Upper lobe of right lung (tissue), 1 donor: ENCODE data around the gene CPNE1. TPM values are rescaled to one million over a fixed set of nuclear protein-coding genes. Genes with fewer than 3 reads are reported as not detected.

Source experiments
- ATAC-seq: fragments of 200-7000 bp; cut with Tn5 transposase; one replicate; pipeline ENCODE4 v1.9.1; 2020; ENCODE audit warnings: mild to moderate bottlenecking, moderate library complexity
- DNase-seq: peaks from one replicate; pipeline ENCODE4 v3.0.0-alpha.2; 2020
- H3K27ac ChIP-seq: fragments of 200-600 bp; one replicate; pipeline ENCODE4 v1.8.0; 2022
- H3K27me3 ChIP-seq: fragments of 200-600 bp; one replicate; pipeline ENCODE4 v1.8.0; 2022; ENCODE audit warnings: mild to moderate bottlenecking
- H3K36me3 ChIP-seq: fragments of 200-600 bp; one replicate; pipeline ENCODE4 v1.8.0; 2022
- H3K4me1 ChIP-seq: fragments of 200-600 bp; one replicate; pipeline ENCODE4 v1.8.0; 2022
- H3K4me3 ChIP-seq: fragments of 200-600 bp; one replicate; pipeline ENCODE4 v1.8.0; 2022; ENCODE audit warnings: mild to moderate bottlenecking
- H3K9me3 ChIP-seq: fragments of 200-600 bp; one replicate; pipeline ENCODE4 v1.8.0; 2022
- CTCF ChIP-seq: fragments of 200-600 bp; IDR thresholded peaks from one replicate; pipeline ENCODE4 v1.8.0; 2022; ENCODE audit warnings: antibody characterized with exemption
- intact Hi-C: fragments of 100-400 bp; cut with DNase I; formaldehyde crosslinking; loops from one replicate; pipeline ENCODE4 v1.11.0; 2022
- total RNA-seq: library from RNA; stranded (reverse); fragmentation: NEBNext Ultra II Directional; extraction: Animal tissue kit (Norgen Biotek cat#: 25700); gene quantifications from one replicate; pipeline ENCODE4 v1.2.1, GENCODE V29; 2021
- donor health status: DM: no; HTN: yes; CAD: no; lungs with severe emphysema.

The CPNE1 gene
- total RNA-seq, 1 donor from 2014 or later, result 179 TPM

DNA sequence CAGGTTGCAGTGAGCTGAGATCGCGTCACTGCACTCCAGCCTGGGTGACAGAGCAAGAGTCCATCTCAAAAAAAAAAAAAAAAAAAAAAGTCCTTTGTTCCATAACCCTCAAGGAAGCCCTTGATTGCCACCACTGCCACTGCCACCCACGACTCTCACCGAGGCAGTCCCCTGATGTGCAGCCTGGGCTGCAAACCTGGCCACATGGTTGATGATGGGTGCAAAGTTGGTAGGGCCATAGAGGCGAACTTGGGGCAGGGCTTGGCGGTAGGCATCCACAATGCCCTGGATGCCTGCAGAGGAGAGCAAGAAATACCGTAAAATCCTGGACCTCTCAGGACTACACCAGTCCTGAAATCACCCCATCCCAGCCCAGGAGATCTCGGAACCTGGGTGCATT, 37.6 kb downstream of the CPNE1 start:
- ATAC-seq (no peak), DNase-seq (no peak)
- Histone ChIP-seq H3K4me3 (no peak overlapping the region), H3K9me3 (no peaks in the 10 kb centered on the region), H3K36me3 (peaks cover 78% of the 10 kb centered on the region), H3K27me3 (no peaks in the 10 kb centered on the region), H3K4me1 (no peaks in the 10 kb centered on the region), H3K27ac (no peak overlapping the region)
- intact Hi-C loops, result no loop called here
- no peak for TF ChIP-seq CTCF

DNA sequence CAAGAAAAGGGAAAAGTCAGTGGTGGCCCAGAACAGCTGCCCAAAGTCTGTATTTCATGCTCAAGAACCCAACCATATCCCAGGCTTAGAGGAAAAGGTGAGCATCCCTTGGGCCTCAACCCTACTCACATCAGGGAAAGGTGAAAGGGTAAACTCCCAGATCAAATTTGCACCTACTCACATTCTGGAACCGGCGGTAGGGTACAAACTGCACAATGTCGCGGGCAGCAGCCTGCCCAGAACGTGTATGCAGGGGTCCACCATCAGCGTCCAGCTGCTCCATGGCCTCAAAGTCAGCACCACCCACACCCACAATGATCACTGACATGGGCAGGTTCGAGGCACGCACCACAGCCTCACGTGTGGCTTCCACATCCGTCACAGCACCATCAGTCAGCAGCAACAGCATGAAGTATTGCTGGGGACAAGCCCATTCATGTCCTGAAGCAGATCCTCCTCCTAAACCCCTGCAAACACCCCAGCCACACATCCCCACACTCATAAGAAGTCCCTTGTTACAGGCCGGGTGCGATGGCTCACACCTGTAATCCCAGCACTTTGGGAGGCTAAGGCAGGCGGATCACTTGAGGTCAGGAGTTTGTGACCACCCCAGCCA, 38.2 kb downstream of the CPNE1 start:
- H3K4me3 ChIP-seq, result no peak overlapping the region
- DNase-seq, result no peak
- H3K27me3 ChIP-seq, result no peaks in the 10 kb centered on the region
- peaks cover 78% of the 10 kb centered on the region for H3K36me3 ChIP-seq
- intact Hi-C loops, result no loop called here
- no peaks in the 10 kb centered on the region for H3K4me1 ChIP-seq
- no peaks in the 10 kb centered on the region for H3K9me3 ChIP-seq
- H3K27ac ChIP-seq, result no peak overlapping the region
- no peak for ATAC-seq
- TF ChIP-seq CTCF, result no peak

GRCh38 chr20:35625584-35626385, 38.9 kb downstream of the CPNE1 start:
- H3K36me3 ChIP-seq, result peaks cover 78% of the 10 kb centered on the region
- intact Hi-C loops, result no loop called here

DNA sequence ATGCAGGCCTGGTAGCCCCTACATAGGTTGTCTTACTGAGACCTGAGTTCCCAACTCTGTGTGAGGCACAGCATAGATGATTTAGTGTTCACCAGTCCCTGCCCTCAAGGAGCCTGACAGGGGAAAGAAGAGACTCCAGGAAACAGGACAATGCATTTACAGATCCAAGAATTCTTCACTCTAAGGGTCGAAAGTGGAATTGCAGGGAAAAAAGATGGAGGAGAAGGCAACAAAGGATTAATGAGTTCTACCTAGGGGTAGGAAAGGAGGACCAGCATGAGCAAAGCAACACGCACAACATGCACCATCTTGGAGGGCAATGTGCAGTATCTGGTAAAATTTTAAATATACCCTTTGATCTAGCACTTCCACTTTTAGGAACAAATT, 43.1 kb downstream of the CPNE1 start:
- ATAC-seq, result no peak
- intact Hi-C loops, result no loop called here
- no peak for TF ChIP-seq CTCF

More at GRCh38 chr20:35625584-35626385, 38.9 kb downstream of the CPNE1 start:
- DNase-seq (no peak), ATAC-seq (no peak)
- Histone ChIP-seq H3K4me1 (no peaks in the 10 kb centered on the region), H3K27me3 (no peaks in the 10 kb centered on the region), H3K4me3 (no peak overlapping the region), H3K9me3 (no peaks in the 10 kb centered on the region), H3K27ac (no peak overlapping the region)
- no peak for TF ChIP-seq CTCF

GRCh38 chr20:35620818-35621559, 43.7 kb downstream of the CPNE1 start:
- no peak for TF ChIP-seq CTCF
- Histone ChIP-seq H3K4me3 (no peak overlapping the region), H3K36me3 (peaks cover 31% of the 10 kb centered on the region), H3K9me3 (no peaks in the 10 kb centered on the region), H3K27me3 (no peaks in the 10 kb centered on the region), H3K4me1 (peaks cover 18% of the 10 kb centered on the region), H3K27ac (no peak overlapping the region)
- no peak for DNase-seq
- no peak for ATAC-seq
- intact Hi-C loops, result no loop called here

More for the DNA sequence above, 43.1 kb downstream of the CPNE1 start:
- H3K27me3 ChIP-seq, result no peaks in the 10 kb centered on the region
- H3K4me3 ChIP-seq, result no peak overlapping the region
- peaks cover 37% of the 10 kb centered on the region for H3K36me3 ChIP-seq
- no peak overlapping the region for H3K27ac ChIP-seq
- no peak for DNase-seq
- H3K4me1 ChIP-seq, result peaks cover 18% of the 10 kb centered on the region
- no peaks in the 10 kb centered on the region for H3K9me3 ChIP-seq
